ENCODE results near the gene AQP3.

AQP3 gene

DNA sequence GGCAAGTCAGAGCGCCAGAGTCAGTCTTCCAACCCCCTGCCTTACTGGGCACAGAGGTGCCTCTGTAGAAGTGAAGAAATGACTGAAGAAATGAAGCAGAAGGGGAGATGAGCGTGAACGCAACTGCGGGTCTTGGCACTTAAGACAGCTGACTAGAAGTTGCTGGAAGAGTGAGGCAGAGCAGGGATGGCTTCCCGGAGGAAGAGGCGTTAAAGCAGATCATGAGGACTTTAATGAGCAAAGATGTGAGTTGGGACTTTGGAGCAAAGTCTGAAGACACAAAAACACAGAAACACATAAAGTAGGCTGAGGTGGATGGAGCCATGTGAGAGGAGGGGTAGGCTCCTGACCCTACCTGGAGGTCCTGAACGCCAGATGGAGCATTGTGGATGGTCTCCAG, 7.2 kb downstream of the AQP3 start:
- H3K4me1 ChIP-seq (ENCODE audit: control insufficient read depth, insufficient read depth, low read length, unreplicated experiment): peaks cover 16% of the 10 kb centered on the region
- H3K27me3 ChIP-seq (ENCODE audit: insufficient read depth, low read length): peaks cover 12% of the 10 kb centered on the region
- H3K79me2 ChIP-seq (ENCODE audit: control insufficient read depth, insufficient read depth, low read length, unreplicated experiment): no peaks in the 10 kb centered on the region
- no peak overlapping the region for H2AFZ ChIP-seq (ENCODE audit: low read length, unreplicated experiment)
- no peaks in the 10 kb centered on the region for H3K36me3 ChIP-seq (ENCODE audit: insufficient read depth, low read length)
- no peak overlapping the region for H3K27ac ChIP-seq (ENCODE audit: low read depth, low read length)
- H3K4me3 ChIP-seq (ENCODE audit: low read depth, low read length): no peak overlapping the region

DNA sequence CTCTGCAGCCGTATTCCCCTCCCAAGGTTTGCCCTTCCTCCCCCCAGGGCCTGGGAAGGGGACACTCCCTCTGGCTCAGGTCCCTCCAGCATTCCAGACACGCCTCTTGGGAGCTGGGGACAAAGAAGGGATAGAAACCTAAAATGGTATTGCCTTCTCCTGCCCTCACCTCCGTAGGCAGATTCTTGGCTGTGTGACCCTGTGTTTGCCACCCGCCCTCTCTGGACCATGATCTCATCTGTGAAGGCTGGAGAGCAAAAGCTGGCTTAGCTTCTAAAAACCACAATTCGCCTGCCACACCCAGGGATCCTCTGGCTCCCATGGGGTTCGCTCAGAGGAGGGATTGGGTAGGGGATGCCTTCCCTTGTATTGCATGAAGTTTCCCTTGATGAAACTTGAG, 7.7 kb downstream of the AQP3 start:
- Histone ChIP-seq H3K27me3 (ENCODE audit: insufficient read depth, low read length) (peaks cover 16% of the 10 kb centered on the region), H3K4me1 (ENCODE audit: control insufficient read depth, insufficient read depth, low read length, unreplicated experiment) (peaks cover 16% of the 10 kb centered on the region), H3K27ac (ENCODE audit: low read depth, low read length) (no peak overlapping the region), H3K4me3 (ENCODE audit: low read depth, low read length) (no peak overlapping the region), H3K36me3 (ENCODE audit: insufficient read depth, low read length) (no peaks in the 10 kb centered on the region), H3K79me2 (ENCODE audit: control insufficient read depth, insufficient read depth, low read length, unreplicated experiment) (no peaks in the 10 kb centered on the region), H2AFZ (ENCODE audit: low read length, unreplicated experiment) (no peak overlapping the region)

DNA sequence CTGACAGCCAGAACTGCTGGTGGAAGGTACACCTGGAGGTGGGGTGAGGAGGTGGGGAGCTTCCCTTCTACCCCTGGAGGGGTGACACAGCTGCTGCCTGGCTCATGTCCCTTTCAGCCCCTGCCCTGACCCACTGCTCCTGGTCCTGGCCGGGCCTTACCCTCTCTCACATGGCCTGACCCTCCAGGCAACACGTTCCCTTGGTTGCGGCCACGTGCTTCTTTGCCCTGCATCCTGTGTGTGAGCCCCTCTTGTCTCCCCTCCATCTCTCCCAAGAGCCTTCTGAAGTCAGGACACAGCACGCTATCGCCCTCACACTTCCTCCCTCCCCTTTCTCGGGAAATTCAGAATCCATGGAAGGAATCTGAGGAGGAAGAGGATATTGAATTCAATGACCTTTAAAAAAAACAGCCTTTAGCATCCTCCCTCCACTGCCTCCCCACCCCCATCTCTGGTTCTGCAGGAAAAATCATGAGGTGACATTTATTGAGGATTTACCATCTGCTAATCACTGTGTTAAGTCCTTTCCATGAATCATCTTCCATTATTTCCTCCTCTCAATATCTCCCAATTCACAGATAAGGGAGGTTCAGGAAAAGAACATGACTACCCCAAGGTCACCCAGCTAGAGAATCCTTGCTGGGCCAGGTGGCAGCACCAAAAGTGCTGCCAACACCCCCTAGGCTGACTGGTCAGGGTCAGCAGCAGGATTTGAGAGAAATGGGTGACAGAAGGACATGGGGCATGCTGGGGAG, 8.3 kb downstream of the AQP3 start:
- Histone ChIP-seq H3K36me3 (ENCODE audit: insufficient read depth, low read length) (no peaks in the 10 kb centered on the region), H3K4me1 (ENCODE audit: control insufficient read depth, insufficient read depth, low read length, unreplicated experiment) (peaks cover 16% of the 10 kb centered on the region), H3K27ac (ENCODE audit: low read depth, low read length) (no peak overlapping the region), H2AFZ (ENCODE audit: low read length, unreplicated experiment) (no peak overlapping the region), H3K79me2 (ENCODE audit: control insufficient read depth, insufficient read depth, low read length, unreplicated experiment) (no peaks in the 10 kb centered on the region), H3K27me3 (ENCODE audit: insufficient read depth, low read length) (peaks cover 18% of the 10 kb centered on the region), H3K4me3 (ENCODE audit: low read depth, low read length) (no peak overlapping the region)

DNA sequence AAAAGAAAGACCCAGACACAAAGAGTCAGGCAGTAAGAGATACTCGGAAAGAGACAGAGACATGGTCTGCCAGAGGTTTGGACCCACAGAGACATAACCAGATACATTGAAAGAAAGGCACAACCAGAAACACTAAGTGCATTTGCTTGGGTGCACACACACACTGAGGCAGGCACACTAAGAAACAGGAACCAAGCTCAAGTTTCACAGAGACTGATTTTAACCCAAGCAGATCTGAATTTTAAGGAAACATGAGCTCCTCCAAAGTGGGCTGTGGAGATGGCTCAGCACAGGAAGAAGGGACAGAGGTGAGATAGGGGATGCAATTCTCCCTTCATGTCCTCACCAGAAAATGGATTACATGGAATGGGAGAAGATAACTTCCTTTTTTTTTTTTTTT, 9.5 kb downstream of the AQP3 start:
- H3K36me3 ChIP-seq (ENCODE audit: insufficient read depth, low read length): no peaks in the 10 kb centered on the region
- no peak overlapping the region for H2AFZ ChIP-seq (ENCODE audit: low read length, unreplicated experiment)
- no peak overlapping the region for H3K27ac ChIP-seq (ENCODE audit: low read depth, low read length)
- peaks cover 8% of the 10 kb centered on the region for H3K4me1 ChIP-seq (ENCODE audit: control insufficient read depth, insufficient read depth, low read length, unreplicated experiment)
- no peaks in the 10 kb centered on the region for H3K79me2 ChIP-seq (ENCODE audit: control insufficient read depth, insufficient read depth, low read length, unreplicated experiment)
- peaks cover 18% of the 10 kb centered on the region for H3K27me3 ChIP-seq (ENCODE audit: insufficient read depth, low read length)
- H3K4me3 ChIP-seq (ENCODE audit: low read depth, low read length): no peak overlapping the region

GRCh38 chr9:33437205-33437604, 10.2 kb downstream of the AQP3 start:
- Histone ChIP-seq H3K27ac (ENCODE audit: low read depth, low read length) (no peak overlapping the region), H3K27me3 (ENCODE audit: insufficient read depth, low read length) (peaks cover 18% of the 10 kb centered on the region), H3K4me3 (ENCODE audit: low read depth, low read length) (no peak overlapping the region), H3K79me2 (ENCODE audit: control insufficient read depth, insufficient read depth, low read length, unreplicated experiment) (no peaks in the 10 kb centered on the region), H3K4me1 (ENCODE audit: control insufficient read depth, insufficient read depth, low read length, unreplicated experiment) (peaks cover 3% of the 10 kb centered on the region), H2AFZ (ENCODE audit: low read length, unreplicated experiment) (no peak overlapping the region), H3K36me3 (ENCODE audit: insufficient read depth, low read length) (no peaks in the 10 kb centered on the region)

DNA sequence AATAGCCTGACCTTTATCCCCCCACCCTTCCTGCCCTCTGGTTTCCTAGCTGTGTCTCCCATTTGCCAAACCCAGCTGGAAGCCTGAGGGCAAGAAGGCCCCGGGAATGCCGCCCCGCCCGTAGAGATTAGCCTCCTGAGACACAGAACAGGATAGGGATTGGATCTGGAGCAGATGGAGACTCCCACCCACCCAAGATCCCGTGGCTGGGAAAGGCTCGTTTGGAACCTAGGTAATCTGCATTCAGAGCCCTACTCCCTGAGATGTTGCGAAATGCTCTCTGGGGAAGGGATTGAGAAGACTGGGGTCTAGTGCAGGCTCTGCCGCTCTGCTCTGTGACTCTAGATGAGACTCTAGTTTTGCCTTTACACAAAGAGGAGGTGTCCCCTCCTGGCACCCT, 10.9 kb downstream of the AQP3 start:
- H2AFZ ChIP-seq (ENCODE audit: low read length, unreplicated experiment): no peak overlapping the region
- no peaks in the 10 kb centered on the region for H3K36me3 ChIP-seq (ENCODE audit: insufficient read depth, low read length)
- peaks cover 18% of the 10 kb centered on the region for H3K27me3 ChIP-seq (ENCODE audit: insufficient read depth, low read length)
- no peaks in the 10 kb centered on the region for H3K79me2 ChIP-seq (ENCODE audit: control insufficient read depth, insufficient read depth, low read length, unreplicated experiment)
- no peak overlapping the region for H3K27ac ChIP-seq (ENCODE audit: low read depth, low read length)
- no peak overlapping the region for H3K4me3 ChIP-seq (ENCODE audit: low read depth, low read length)
- H3K4me1 ChIP-seq (ENCODE audit: control insufficient read depth, insufficient read depth, low read length, unreplicated experiment): peaks cover 4% of the 10 kb centered on the region

DNA sequence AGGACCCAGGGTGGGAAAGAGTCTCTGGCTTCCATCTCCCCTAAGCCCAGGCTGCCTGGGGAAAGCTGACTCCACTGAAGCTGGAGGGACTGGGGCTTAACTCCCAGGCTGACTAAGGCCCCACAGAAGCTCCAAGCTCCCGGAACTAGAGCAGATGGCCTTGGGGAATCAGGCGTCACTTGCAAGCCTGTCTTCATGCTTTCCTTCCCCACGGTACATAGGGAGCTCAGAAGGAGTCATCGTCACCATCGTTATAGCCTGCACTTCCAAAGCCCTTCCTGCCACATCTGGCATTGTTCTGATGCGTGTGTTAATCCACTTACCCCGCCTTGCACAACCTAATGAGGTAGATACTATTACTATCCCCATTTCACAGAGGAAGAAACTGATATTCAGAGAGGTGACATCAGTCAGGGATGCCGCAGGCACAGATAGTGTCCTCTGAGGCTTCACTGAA, 11.5 kb downstream of the AQP3 start:
- no peak overlapping the region for H3K4me3 ChIP-seq (ENCODE audit: low read depth, low read length)
- no peaks in the 10 kb centered on the region for H3K36me3 ChIP-seq (ENCODE audit: insufficient read depth, low read length)
- no peak overlapping the region for H3K27ac ChIP-seq (ENCODE audit: low read depth, low read length)
- peaks cover 18% of the 10 kb centered on the region for H3K27me3 ChIP-seq (ENCODE audit: insufficient read depth, low read length)
- no peaks in the 10 kb centered on the region for H3K79me2 ChIP-seq (ENCODE audit: control insufficient read depth, insufficient read depth, low read length, unreplicated experiment)
- no peak overlapping the region for H2AFZ ChIP-seq (ENCODE audit: low read length, unreplicated experiment)
- peaks cover 10% of the 10 kb centered on the region for H3K4me1 ChIP-seq (ENCODE audit: control insufficient read depth, insufficient read depth, low read length, unreplicated experiment)

- no peaks in the 10 kb centered on the region for H3K79me2 ChIP-seq (ENCODE audit: control insufficient read depth, insufficient read depth, low read length, unreplicated experiment)
- H3K4me1 ChIP-seq (ENCODE audit: control insufficient read depth, insufficient read depth, low read length, unreplicated experiment): peaks cover 10% of the 10 kb centered on the region
- H3K27me3 ChIP-seq (ENCODE audit: insufficient read depth, low read length): peaks cover 18% of the 10 kb centered on the region
- H3K27ac ChIP-seq (ENCODE audit: low read depth, low read length): no peak overlapping the region
- H2AFZ ChIP-seq (ENCODE audit: low read length, unreplicated experiment): no peak overlapping the region
- no peak overlapping the region for H3K4me3 ChIP-seq (ENCODE audit: low read depth, low read length)
- no peaks in the 10 kb centered on the region for H3K36me3 ChIP-seq (ENCODE audit: insufficient read depth, low read length)
Observed at GRCh38 chr9:33434317-33435105, 12.9 kb downstream of the AQP3 start.

DNA sequence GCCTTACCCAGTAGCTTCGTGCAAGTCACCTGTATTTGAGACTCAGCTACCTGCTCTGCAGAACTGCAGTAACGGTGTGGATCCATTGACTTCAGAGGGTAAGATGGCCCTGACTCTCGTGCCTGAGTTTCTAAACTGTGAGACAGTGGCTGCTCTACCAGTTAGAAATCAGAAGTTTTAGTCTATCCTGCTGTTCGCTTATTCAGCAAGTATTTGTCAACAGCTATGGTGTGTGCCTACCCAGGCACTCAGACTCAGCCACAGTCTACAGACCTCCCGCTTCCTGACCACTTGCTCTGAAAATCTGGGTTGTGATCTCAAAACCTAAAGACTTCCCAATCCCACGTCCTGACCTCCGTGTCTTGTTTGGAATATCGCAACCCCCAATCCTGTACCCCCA, 13.5 kb downstream of the AQP3 start:
- Histone ChIP-seq H2AFZ (ENCODE audit: low read length, unreplicated experiment) (no peak overlapping the region), H3K79me2 (ENCODE audit: control insufficient read depth, insufficient read depth, low read length, unreplicated experiment) (no peaks in the 10 kb centered on the region), H3K4me1 (ENCODE audit: control insufficient read depth, insufficient read depth, low read length, unreplicated experiment) (peaks cover 10% of the 10 kb centered on the region), H3K36me3 (ENCODE audit: insufficient read depth, low read length) (no peaks in the 10 kb centered on the region), H3K27me3 (ENCODE audit: insufficient read depth, low read length) (peaks cover 18% of the 10 kb centered on the region), H3K27ac (ENCODE audit: low read depth, low read length) (no peak overlapping the region), H3K4me3 (ENCODE audit: low read depth, low read length) (no peak overlapping the region)

DNA sequence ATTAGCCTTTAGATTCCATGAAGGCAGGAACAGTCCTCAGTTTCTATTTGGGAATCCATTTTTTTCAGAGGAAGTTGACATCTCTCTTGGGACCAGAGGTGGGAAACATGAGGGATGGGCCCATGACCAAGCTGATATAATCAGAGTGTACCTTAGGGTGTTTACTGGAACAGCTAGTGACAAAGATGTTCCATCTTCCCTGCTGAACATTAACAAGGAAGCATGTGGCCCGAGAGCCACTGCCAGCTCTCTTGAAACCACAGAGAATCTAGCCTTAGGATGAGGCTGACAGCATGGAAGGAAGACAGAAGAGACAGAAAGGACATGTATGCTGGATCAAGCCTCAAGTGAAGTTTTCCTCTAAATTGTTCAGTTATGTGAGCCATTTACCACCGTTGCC, 16.0 kb downstream of the AQP3 start:
- peaks cover 18% of the 10 kb centered on the region for H3K27me3 ChIP-seq (ENCODE audit: insufficient read depth, low read length)
- H3K79me2 ChIP-seq (ENCODE audit: control insufficient read depth, insufficient read depth, low read length, unreplicated experiment): no peaks in the 10 kb centered on the region
- H3K27ac ChIP-seq (ENCODE audit: low read depth, low read length): no peak overlapping the region
- H3K4me1 ChIP-seq (ENCODE audit: control insufficient read depth, insufficient read depth, low read length, unreplicated experiment): peaks cover 10% of the 10 kb centered on the region
- no peak overlapping the region for H3K4me3 ChIP-seq (ENCODE audit: low read depth, low read length)
- no peak overlapping the region for H2AFZ ChIP-seq (ENCODE audit: low read length, unreplicated experiment)
- H3K36me3 ChIP-seq (ENCODE audit: insufficient read depth, low read length): no peaks in the 10 kb centered on the region

- Histone ChIP-seq H3K36me3 (ENCODE audit: insufficient read depth, low read length) (no peaks in the 10 kb centered on the region), H3K4me3 (ENCODE audit: low read depth, low read length) (no peak overlapping the region), H3K27ac (ENCODE audit: low read depth, low read length) (no peak overlapping the region), H3K27me3 (ENCODE audit: insufficient read depth, low read length) (peaks cover 13% of the 10 kb centered on the region; the same call in 1 of the 2 replicates), H3K79me2 (ENCODE audit: control insufficient read depth, insufficient read depth, low read length, unreplicated experiment) (no peaks in the 10 kb centered on the region), H2AFZ (ENCODE audit: low read length, unreplicated experiment) (no peak overlapping the region), H3K4me1 (ENCODE audit: control insufficient read depth, insufficient read depth, low read length, unreplicated experiment) (peaks cover 10% of the 10 kb centered on the region)
Observed at GRCh38 chr9:33430942-33431341, 16.5 kb downstream of the AQP3 start.
